WTC11 (cell line): ENCODE measurements around the gene NUDT15. TPM values are rescaled to one million over a fixed set of nuclear protein-coding genes. Genes with fewer than 3 reads are reported as not detected.

Source experiments
- ATAC-seq: fragments of 200-7000 bp; cut with Tn5 transposase; 2 replicates; pipeline ENCODE4 v1.10.0; 2021; ENCODE audit warnings: mild to moderate bottlenecking, moderate library complexity
- CTCF ChIA-PET: fragments of 300-600 bp; sonication (Branson Sonifier 250); formaldehyde crosslinking; loops from one replicate; lab custom pipeline; 2021; ENCODE audit warnings: antibody characterized with exemption; lab: Charles Lee
- POLR2A ChIA-PET: fragments of 350-600 bp; sonication (Branson Sonifier 250); formaldehyde crosslinking; loops from one replicate; lab custom pipeline; 2021; ENCODE audit warnings: antibody characterized with exemption; lab: Charles Lee
- DNase-seq: peaks from one replicate; pipeline ENCODE4 v3.0.0; 2021; ENCODE audit warnings: low spot score
- H3K27ac Mint-ChIP-seq: 2 replicates; pipeline ENCODE4 v1.8.0; 2021; ENCODE audit warnings: mixed read lengths
- H3K27me3 Mint-ChIP-seq: 2 replicates; pipeline ENCODE4 v1.8.0; 2021; ENCODE audit warnings: low read depth, mild to moderate bottlenecking, moderate library complexity, mixed read lengths
- H3K36me3 Mint-ChIP-seq: 2 replicates; pipeline ENCODE4 v1.8.0; 2021; ENCODE audit warnings: mixed read lengths
- H3K4me1 Mint-ChIP-seq: 2 replicates; pipeline ENCODE4 v1.8.0; 2022; ENCODE audit warnings: mixed read lengths
- H3K4me3 Mint-ChIP-seq: 2 replicates; pipeline ENCODE4 v1.8.0; 2021; ENCODE audit warnings: mild to moderate bottlenecking, moderate library complexity, mixed read lengths
- H3K9me3 Mint-ChIP-seq: 2 replicates; pipeline ENCODE4 v1.8.0; 2021; ENCODE audit warnings: mixed read lengths
- CREB1 ChIP-seq: sonication (generic); formaldehyde crosslinking; IDR thresholded peaks from 2 replicates; pipeline ENCODE4 v1.8.0; 2023; ENCODE audit warnings: mild to moderate bottlenecking, missing genetic modification reagents
- E2F5 ChIP-seq: sonication (generic); formaldehyde crosslinking; IDR thresholded peaks from 2 replicates; pipeline ENCODE4 v1.8.1; 2022; ENCODE audit warnings: mild to moderate bottlenecking, moderate library complexity, missing genetic modification reagents
- ELF4 ChIP-seq: sonication (generic); formaldehyde crosslinking; IDR thresholded peaks from 2 replicates; pipeline ENCODE4 v1.8.1; 2022; ENCODE audit warnings: low read depth, mild to moderate bottlenecking, moderate library complexity, missing genetic modification reagents
- ESRRA ChIP-seq: sonication (generic); formaldehyde crosslinking; IDR thresholded peaks from 2 replicates; pipeline ENCODE4 v1.8.1; 2022; ENCODE audit warnings: mild to moderate bottlenecking, missing genetic modification reagents, borderline replicate concordance
- GABPB1 ChIP-seq: sonication (generic); formaldehyde crosslinking; IDR thresholded peaks from 2 replicates; pipeline ENCODE4 v1.8.1; 2023; ENCODE audit warnings: mild to moderate bottlenecking, missing genetic modification reagents
- GTF2I ChIP-seq: fragments of 250-450 bp; sonication (Bioruptor Pico); conservative IDR thresholded peaks from 2 replicates; pipeline ENCODE4 v1.4.0; 2021; ENCODE audit warnings: mild to moderate bottlenecking
- JAZF1 ChIP-seq: fragments of 250-450 bp; sonication (Bioruptor Pico); IDR thresholded peaks from 2 replicates; pipeline ENCODE4 v1.9.0; 2021; ENCODE audit warnings: moderate library complexity, mild to moderate bottlenecking, inconsistent platforms
- KAT7 ChIP-seq: sonication (generic); formaldehyde crosslinking; IDR thresholded peaks from 2 replicates; pipeline ENCODE4 v1.8.1; 2023; ENCODE audit warnings: missing genetic modification reagents, mild to moderate bottlenecking, borderline replicate concordance
- MXD4 ChIP-seq: fragments of 250-450 bp; sonication (Bioruptor Pico); IDR thresholded peaks from 2 replicates; pipeline ENCODE4 v1.8.0; 2021; ENCODE audit warnings: mild to moderate bottlenecking, moderate library complexity, borderline replicate concordance
- MYBL2 ChIP-seq: sonication (generic); formaldehyde crosslinking; IDR thresholded peaks from 2 replicates; pipeline ENCODE4 v1.8.1; 2023; ENCODE audit warnings: mild to moderate bottlenecking, moderate library complexity, missing genetic modification reagents
- NR2C2 ChIP-seq: sonication (generic); formaldehyde crosslinking; IDR thresholded peaks from 2 replicates; pipeline ENCODE4 v1.8.0; 2022; ENCODE audit warnings: mild to moderate bottlenecking, missing genetic modification reagents
- OVOL2 ChIP-seq: fragments of 250-450 bp; sonication (Bioruptor Pico); IDR thresholded peaks from 2 replicates; pipeline ENCODE4 v1.9.0; 2021; ENCODE audit warnings: mild to moderate bottlenecking, borderline replicate concordance
- RELA ChIP-seq: sonication (generic); formaldehyde crosslinking; IDR thresholded peaks from 2 replicates; pipeline ENCODE4 v1.8.1; 2022; ENCODE audit warnings: missing genetic modification reagents, mild to moderate bottlenecking, borderline replicate concordance
- RORB ChIP-seq: fragments of 250-450 bp; sonication (Bioruptor Pico); IDR thresholded peaks from 2 replicates; pipeline ENCODE4 v1.9.0; 2021; ENCODE audit warnings: mild to moderate bottlenecking
- SMAD4 ChIP-seq: sonication (generic); formaldehyde crosslinking; IDR thresholded peaks from 2 replicates; pipeline ENCODE4 v1.8.0; 2022; ENCODE audit warnings: mild to moderate bottlenecking, missing genetic modification reagents
- SP1 ChIP-seq: sonication (generic); formaldehyde crosslinking; conservative IDR thresholded peaks from 2 replicates; pipeline ENCODE4 v1.8.1; 2022; ENCODE audit warnings: missing genetic modification reagents
- TCF7 ChIP-seq: sonication (generic); formaldehyde crosslinking; IDR thresholded peaks from 2 replicates; pipeline ENCODE4 v1.8.0; 2022; ENCODE audit warnings: mild to moderate bottlenecking, low read depth, missing genetic modification reagents, moderate library complexity
- TEAD1 ChIP-seq: sonication (generic); formaldehyde crosslinking; IDR thresholded peaks from 2 replicates; pipeline ENCODE4 v1.8.0; 2022; ENCODE audit warnings: mild to moderate bottlenecking, missing genetic modification reagents
- TEAD4 ChIP-seq: sonication (generic); formaldehyde crosslinking; IDR thresholded peaks from 2 replicates; pipeline ENCODE4 v1.8.0; 2022; ENCODE audit warnings: mild to moderate bottlenecking, missing genetic modification reagents
- ZNF232 ChIP-seq: sonication (generic); formaldehyde crosslinking; IDR thresholded peaks from 2 replicates; pipeline ENCODE4 v1.8.0; 2022; ENCODE audit warnings: mild to moderate bottlenecking, missing genetic modification reagents
- total RNA-seq: library from RNA; stranded (reverse); gene quantifications from 3 replicates; pipeline ENCODE4 v1.2.3, GENCODE V29; 2021
- TF ChIP-seq, protein P1 (sequence below): sonication (generic); formaldehyde crosslinking; IDR thresholded peaks from 2 replicates; pipeline ENCODE4 v1.8.0; 2023; ENCODE audit warnings: missing genetic modification reagents, mild to moderate bottlenecking, borderline replicate concordance
- TF ChIP-seq, protein P2 (sequence below): sonication (generic); formaldehyde crosslinking; IDR thresholded peaks from 2 replicates; pipeline ENCODE4 v1.8.0; 2022; ENCODE audit warnings: mild to moderate bottlenecking, missing genetic modification reagents
- TF ChIP-seq, protein P3 (sequence below): sonication (generic); formaldehyde crosslinking; IDR thresholded peaks from 2 replicates; pipeline ENCODE4 v1.8.1; 2022; ENCODE audit warnings: missing genetic modification reagents, borderline replicate concordance
- TF ChIP-seq, protein P4 (sequence below): fragments of 250-450 bp; sonication (Bioruptor Pico); IDR thresholded peaks from 2 replicates; pipeline ENCODE4 v1.9.0; 2021; ENCODE audit warnings: moderate library complexity, mild to moderate bottlenecking, inconsistent platforms, borderline replicate concordance
- TF ChIP-seq, protein P5 (sequence below): fragments of 250-450 bp; sonication (Bioruptor Pico); IDR thresholded peaks from 2 replicates; pipeline ENCODE4 v1.9.0; 2021; ENCODE audit warnings: mild to moderate bottlenecking

Gene NUDT15
- total RNA-seq, 1 experiment from 2014 or later, result 48.8 TPM

DNA sequence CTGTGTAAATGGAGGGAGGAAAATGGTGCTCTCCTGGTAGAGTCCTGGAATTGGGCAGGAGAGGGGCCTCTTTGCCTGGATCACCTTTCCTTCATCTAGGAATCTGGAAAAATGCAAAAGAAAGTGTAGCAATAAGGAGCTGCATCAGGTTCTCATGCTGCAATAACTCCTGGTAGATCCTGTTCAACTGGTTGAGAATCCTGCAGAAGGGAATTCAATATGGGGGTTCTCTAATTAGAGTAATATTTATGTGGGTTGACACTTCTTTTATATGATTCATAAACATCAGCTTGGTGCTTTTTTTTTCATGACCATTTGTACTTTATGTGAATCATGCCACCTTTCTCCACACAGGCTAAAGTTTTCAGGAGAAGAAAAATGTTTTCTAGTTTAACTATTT lies 9.5 kb upstream of the NUDT15 start:
- no peak for TF ChIP-seq E2F5
- TF ChIP-seq, protein P1, sequence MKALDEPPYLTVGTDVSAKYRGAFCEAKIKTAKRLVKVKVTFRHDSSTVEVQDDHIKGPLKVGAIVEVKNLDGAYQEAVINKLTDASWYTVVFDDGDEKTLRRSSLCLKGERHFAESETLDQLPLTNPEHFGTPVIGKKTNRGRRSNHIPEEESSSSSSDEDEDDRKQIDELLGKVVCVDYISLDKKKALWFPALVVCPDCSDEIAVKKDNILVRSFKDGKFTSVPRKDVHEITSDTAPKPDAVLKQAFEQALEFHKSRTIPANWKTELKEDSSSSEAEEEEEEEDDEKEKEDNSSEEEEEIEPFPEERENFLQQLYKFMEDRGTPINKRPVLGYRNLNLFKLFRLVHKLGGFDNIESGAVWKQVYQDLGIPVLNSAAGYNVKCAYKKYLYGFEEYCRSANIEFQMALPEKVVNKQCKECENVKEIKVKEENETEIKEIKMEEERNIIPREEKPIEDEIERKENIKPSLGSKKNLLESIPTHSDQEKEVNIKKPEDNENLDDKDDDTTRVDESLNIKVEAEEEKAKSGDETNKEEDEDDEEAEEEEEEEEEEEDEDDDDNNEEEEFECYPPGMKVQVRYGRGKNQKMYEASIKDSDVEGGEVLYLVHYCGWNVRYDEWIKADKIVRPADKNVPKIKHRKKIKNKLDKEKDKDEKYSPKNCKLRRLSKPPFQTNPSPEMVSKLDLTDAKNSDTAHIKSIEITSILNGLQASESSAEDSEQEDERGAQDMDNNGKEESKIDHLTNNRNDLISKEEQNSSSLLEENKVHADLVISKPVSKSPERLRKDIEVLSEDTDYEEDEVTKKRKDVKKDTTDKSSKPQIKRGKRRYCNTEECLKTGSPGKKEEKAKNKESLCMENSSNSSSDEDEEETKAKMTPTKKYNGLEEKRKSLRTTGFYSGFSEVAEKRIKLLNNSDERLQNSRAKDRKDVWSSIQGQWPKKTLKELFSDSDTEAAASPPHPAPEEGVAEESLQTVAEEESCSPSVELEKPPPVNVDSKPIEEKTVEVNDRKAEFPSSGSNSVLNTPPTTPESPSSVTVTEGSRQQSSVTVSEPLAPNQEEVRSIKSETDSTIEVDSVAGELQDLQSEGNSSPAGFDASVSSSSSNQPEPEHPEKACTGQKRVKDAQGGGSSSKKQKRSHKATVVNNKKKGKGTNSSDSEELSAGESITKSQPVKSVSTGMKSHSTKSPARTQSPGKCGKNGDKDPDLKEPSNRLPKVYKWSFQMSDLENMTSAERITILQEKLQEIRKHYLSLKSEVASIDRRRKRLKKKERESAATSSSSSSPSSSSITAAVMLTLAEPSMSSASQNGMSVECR (CRISPR knock-in tag), result no peak
- TF ChIP-seq, protein P2, sequence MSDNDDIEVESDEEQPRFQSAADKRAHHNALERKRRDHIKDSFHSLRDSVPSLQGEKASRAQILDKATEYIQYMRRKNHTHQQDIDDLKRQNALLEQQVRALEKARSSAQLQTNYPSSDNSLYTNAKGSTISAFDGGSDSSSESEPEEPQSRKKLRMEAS (CRISPR knock-in tag), result no peak
- TF ChIP-seq OVOL2 (CRISPR knock-in tag), result no peak
- no peak for TF ChIP-seq NR2C2 (CRISPR knock-in tag)
- TF ChIP-seq, protein P3, sequence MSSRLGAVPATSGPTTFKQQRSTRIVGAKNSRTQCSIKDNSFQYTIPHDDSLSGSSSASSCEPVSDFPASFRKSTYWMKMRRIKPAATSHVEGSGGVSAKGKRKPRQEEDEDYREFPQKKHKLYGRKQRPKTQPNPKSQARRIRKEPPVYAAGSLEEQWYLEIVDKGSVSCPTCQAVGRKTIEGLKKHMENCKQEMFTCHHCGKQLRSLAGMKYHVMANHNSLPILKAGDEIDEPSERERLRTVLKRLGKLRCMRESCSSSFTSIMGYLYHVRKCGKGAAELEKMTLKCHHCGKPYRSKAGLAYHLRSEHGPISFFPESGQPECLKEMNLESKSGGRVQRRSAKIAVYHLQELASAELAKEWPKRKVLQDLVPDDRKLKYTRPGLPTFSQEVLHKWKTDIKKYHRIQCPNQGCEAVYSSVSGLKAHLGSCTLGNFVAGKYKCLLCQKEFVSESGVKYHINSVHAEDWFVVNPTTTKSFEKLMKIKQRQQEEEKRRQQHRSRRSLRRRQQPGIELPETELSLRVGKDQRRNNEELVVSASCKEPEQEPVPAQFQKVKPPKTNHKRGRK, result no peak
- no peak for TF ChIP-seq RORB (CRISPR knock-in tag)
- TF ChIP-seq RELA (CRISPR knock-in tag), result no peak
- no peak for TF ChIP-seq ZNF232 (CRISPR knock-in tag)
- TF ChIP-seq, protein P4, sequence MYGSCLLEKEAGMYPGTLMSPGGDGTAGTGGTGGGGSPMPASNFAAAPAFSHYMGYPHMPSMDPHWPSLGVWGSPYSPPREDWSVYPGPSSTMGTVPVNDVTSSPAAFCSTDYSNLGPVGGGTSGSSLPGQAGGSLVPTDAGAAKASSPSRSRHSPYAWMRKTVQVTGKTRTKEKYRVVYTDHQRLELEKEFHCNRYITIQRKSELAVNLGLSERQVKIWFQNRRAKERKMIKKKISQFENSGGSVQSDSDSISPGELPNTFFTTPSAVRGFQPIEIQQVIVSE (CRISPR knock-in tag), result no peak
- no peak for TF ChIP-seq TEAD4 (CRISPR knock-in tag)
- TF ChIP-seq KAT7 (CRISPR knock-in tag), result no peak
- TF ChIP-seq, all 79 proteins: peak for 0
- CTCF ChIA-PET, result no interaction called here
- H3K36me3 Mint-ChIP-seq, result peaks cover 36% of the 10 kb centered on the region
- no peaks in the 10 kb centered on the region for H3K4me1 Mint-ChIP-seq
- no peaks in the 10 kb centered on the region for H3K27me3 Mint-ChIP-seq
- H3K9me3 Mint-ChIP-seq, result peaks cover 49% of the 10 kb centered on the region
- POLR2A ChIA-PET, result no interaction called here
- no peak overlapping the region for H3K4me3 Mint-ChIP-seq
- H3K27ac Mint-ChIP-seq, result no peak overlapping the region
- no peak for ATAC-seq
- no peak for DNase-seq

GRCh38 chr13:48029859-48030258 lies 7.7 kb upstream of the NUDT15 start:
- H3K27me3 Mint-ChIP-seq, result no peaks in the 10 kb centered on the region
- ATAC-seq (no peak), DNase-seq (no peak)
- peaks cover 52% of the 10 kb centered on the region for H3K9me3 Mint-ChIP-seq
- POLR2A ChIA-PET, result no interaction called here
- peaks cover 50% of the 10 kb centered on the region for H3K36me3 Mint-ChIP-seq
- H3K4me1 Mint-ChIP-seq, result no peaks in the 10 kb centered on the region
- no peak overlapping the region for H3K4me3 Mint-ChIP-seq
- CTCF ChIA-PET, result no interaction called here
- H3K27ac Mint-ChIP-seq, result no peak overlapping the region
- TF ChIP-seq GABPB1 (CRISPR knock-in tag), result no peak
- TF ChIP-seq GTF2I (CRISPR knock-in tag), result no peak
- no peak for TF ChIP-seq JAZF1 (CRISPR knock-in tag)
- TF ChIP-seq CREB1, result no peak
- TF ChIP-seq MXD4 (CRISPR knock-in tag), result no peak
- TF ChIP-seq MYBL2 (CRISPR knock-in tag), result no peak
- no peak for TF ChIP-seq ESRRA (CRISPR knock-in tag)
- TF ChIP-seq TCF7 (CRISPR knock-in tag), result no peak
- TF ChIP-seq, protein P5, sequence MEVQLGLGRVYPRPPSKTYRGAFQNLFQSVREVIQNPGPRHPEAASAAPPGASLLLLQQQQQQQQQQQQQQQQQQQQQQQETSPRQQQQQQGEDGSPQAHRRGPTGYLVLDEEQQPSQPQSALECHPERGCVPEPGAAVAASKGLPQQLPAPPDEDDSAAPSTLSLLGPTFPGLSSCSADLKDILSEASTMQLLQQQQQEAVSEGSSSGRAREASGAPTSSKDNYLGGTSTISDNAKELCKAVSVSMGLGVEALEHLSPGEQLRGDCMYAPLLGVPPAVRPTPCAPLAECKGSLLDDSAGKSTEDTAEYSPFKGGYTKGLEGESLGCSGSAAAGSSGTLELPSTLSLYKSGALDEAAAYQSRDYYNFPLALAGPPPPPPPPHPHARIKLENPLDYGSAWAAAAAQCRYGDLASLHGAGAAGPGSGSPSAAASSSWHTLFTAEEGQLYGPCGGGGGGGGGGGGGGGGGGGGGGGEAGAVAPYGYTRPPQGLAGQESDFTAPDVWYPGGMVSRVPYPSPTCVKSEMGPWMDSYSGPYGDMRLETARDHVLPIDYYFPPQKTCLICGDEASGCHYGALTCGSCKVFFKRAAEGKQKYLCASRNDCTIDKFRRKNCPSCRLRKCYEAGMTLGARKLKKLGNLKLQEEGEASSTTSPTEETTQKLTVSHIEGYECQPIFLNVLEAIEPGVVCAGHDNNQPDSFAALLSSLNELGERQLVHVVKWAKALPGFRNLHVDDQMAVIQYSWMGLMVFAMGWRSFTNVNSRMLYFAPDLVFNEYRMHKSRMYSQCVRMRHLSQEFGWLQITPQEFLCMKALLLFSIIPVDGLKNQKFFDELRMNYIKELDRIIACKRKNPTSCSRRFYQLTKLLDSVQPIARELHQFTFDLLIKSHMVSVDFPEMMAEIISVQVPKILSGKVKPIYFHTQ (CRISPR knock-in tag), result no peak
- no peak for TF ChIP-seq ELF4 (CRISPR knock-in tag)
- no peak for TF ChIP-seq TEAD1 (CRISPR knock-in tag)
- TF ChIP-seq, protein P2 (CRISPR knock-in tag), result no peak
- TF ChIP-seq SMAD4 (CRISPR knock-in tag), result no peak
- no peak for TF ChIP-seq NR2C2 (CRISPR knock-in tag)
- no peak for TF ChIP-seq SP1 (CRISPR knock-in tag)
- TF ChIP-seq RORB (CRISPR knock-in tag), result no peak
